C4-2B (cell line): ENCODE data around the gene C6orf132.
A peak's percentile ranks its signal among the peaks of the same experiment; 100 is the strongest.

Experiments used
- H3K27ac ChIP-seq: fragments of 450-650 bp; 2 replicates; pipeline ENCODE4 v1.5.1; 2017
- CTCF ChIP-seq: fragments of 450-650 bp; conservative IDR thresholded peaks from 2 replicates; pipeline ENCODE4 v1.5.1; 2017; ENCODE audit warnings: mild to moderate bottlenecking
- ZFX ChIP-seq: fragments of 450-650 bp; IDR thresholded peaks from 2 replicates; pipeline ENCODE4 v1.6.1; 2017

C6orf132 gene

DNA sequence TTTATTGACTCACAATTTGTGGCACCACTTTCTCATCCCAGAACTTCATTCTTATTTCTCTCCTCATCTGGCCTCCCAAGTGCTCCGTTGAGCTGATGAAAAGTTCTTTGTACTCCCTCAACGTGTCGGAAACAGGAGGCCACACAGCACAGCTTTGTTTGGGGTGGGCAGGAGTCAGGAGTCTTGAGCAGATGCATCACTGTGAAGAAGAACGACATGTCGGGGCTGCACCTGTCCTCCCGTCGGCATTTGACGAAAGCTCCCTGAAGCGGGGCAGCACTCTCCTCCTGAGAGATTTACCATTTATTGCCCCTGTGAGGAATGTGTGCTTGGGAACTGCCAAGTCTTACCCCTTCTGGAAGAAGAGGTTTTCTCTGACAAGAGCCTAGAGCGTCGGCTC lies 64.0 kb downstream of the C6orf132 start:
- no peak overlapping the region for H3K27ac ChIP-seq
- no peak for TF ChIP-seq CTCF
- TF ChIP-seq ZFX = no peak

DNA sequence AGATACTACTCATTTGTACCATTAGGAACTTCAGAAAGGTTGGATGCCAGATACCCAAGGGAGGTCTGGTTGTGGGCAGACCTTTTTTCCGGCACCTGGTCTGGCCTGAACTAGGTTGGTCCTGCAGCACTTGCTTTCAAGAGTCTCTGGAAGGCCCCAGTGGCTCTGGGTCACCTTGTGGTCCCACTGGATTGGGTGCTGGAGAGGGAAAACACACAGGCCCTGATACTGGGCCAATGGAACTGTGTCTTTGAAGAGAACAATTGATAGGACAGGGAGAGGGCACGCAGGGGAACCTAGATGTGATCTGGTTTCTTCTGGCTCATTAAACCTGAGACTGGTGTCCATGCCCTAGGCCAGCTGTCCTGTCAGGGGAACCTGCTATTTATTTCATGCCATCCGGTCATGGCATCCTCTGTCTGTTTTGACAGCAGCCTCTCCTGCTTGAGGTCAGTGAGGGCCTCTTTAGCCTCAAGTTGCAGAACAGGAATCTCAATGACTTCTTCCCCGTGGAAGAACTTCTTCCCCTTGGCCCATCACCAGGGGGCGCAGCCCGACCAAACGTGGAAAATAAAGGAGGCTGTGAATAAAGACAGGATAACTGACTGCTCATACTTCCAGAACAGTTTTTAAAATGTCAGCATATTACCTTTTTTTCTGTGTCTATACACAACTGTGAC lies 67.1 kb downstream of the C6orf132 start:
- TF ChIP-seq CTCF (peak; percentile 92), ZFX (no peak)

GRCh38 chr6:42073287-42073686 lies 69.1 kb downstream of the C6orf132 start:
- TF ChIP-seq CTCF (no peak), ZFX (no peak)
- H3K27ac ChIP-seq = no peak overlapping the region

More for the DNA sequence above, 67.1 kb downstream of the C6orf132 start:
- no peak overlapping the region for H3K27ac ChIP-seq

GRCh38 chr6:42071881-42072583 lies 70.4 kb downstream of the C6orf132 start:
- TF ChIP-seq CTCF (no peak), ZFX (no peak)
- H3K27ac ChIP-seq = no peak overlapping the region

DNA sequence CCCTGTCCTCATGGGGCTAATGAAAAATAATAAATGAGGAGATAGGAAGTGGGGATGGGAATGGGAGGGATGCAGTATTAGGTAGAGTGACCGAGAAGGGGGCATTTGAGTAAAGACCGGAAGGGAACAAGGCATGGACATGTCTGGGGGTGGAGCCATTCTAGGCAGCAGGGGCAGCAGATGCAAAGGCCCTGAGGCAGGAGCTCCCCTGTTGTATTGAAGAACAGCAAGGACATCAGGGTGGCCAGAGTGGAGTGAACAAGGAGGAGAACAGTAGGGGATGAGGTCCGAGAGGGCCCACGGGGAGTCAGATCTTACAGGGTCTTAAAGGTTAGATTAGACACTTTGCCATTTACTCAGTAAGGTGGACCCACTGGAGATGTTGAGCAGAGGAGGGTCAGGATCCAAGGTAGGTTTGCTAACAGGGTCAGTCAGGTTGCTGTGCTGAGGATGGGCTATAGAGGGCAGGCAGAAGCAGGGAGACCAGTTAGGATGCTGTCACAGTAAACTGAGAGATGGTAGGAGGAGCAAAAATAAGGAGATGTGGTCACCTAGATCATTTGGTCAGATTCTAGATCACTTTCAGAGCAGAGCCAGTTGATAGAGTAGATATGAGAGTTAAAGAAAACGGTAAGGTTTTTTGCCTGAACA lies 73.4 kb downstream of the C6orf132 start:
- no peak for TF ChIP-seq ZFX
- no peak for TF ChIP-seq CTCF
- H3K27ac ChIP-seq = no peak overlapping the region

DNA sequence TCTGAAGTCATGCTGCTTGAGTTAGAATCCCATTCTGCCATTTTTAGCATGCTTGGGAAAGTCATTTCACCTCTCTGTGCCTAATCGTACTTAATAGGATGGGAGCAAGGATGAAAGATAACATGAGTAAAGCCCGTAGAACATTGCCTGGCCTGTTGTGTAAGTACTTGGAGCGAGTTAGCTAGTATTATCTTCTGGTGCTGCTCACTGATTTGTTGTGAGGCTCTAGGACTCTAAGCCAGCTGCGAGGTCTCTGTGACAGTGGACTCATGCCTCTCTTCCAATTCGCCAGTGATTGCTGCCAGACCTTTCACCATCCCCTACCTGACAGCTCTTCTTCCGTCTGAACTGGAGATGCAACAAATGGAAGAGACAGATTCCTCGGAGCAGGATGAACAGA lies 74.2 kb downstream of the C6orf132 start:
- H3K27ac ChIP-seq = no peak overlapping the region
- TF ChIP-seq CTCF (no peak), ZFX (no peak)

DNA sequence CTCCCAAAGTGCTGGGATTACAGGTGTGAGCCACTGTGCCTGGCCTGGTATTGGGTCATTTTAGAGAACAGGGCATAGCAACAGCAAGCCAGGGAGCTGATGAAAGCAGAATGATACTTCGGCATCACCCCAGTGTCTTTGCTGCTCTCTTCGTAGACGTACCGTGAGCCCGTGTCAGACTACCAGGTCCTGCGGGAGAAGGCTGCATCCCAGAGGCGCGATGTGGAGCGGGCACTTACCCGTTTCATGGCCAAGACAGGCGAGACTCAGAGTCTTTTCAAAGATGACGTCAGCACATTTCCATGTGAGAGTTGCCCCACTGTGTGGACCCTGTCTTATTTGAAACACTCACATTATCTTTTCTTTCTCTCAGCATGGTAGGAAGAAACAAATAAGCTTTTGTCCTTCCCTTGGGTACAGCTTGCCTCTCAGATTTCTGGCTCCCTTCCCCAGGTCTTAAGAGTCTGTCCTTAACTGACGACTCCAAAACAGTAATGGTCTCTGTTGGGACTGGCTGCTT lies 76.2 kb downstream of the C6orf132 start:
- no peak overlapping the region for H3K27ac ChIP-seq
- TF ChIP-seq ZFX (no peak), CTCF (no peak)
